ENCODE data around the gene NFASC. TPM values are rescaled to one million over a fixed set of nuclear protein-coding genes. Genes with fewer than 3 reads are reported as not detected.

NFASC gene
- total RNA-seq, 1 donor: 36.9 TPM

DNA sequence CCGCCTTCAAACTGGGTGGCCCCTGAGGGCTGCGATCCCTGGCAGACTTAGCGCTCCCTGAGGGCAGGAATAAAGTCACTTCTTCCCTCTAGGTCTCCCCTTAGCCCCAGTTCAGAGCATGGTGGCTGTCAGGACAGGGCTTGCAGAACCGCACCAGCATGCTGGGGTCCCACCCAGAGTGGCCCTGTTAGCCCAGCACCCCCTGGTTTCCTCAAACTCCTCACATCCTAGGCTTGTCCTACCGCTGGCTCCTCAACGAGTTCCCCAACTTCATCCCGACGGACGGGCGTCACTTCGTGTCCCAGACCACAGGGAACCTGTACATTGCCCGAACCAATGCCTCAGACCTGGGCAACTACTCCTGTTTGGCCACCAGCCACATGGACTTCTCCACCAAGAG, 188.2 kb downstream of the NFASC start:
- no peak overlapping the region for H2AFZ ChIP-seq (ENCODE audit: low read length)
- H3K79me2 ChIP-seq (ENCODE audit: insufficient read depth, low read length): no peaks in the 10 kb centered on the region
- H3K4me2 ChIP-seq (ENCODE audit: insufficient read depth, low read length): no peak overlapping the region
- no peak overlapping the region for H3K27ac ChIP-seq (ENCODE audit: low read depth, low read length)
- peak; percentile 68 for DNase-seq (ENCODE audit: insufficient read length, low spot score, missing footprints)
- no peaks in the 10 kb centered on the region for H3K36me3 ChIP-seq (ENCODE audit: insufficient read depth, low read length)
- peaks cover 5% of the 10 kb centered on the region for H3K27me3 ChIP-seq (ENCODE audit: insufficient read depth, low read length)
- H4K20me1 ChIP-seq (ENCODE audit: insufficient read depth, low read length): no peaks in the 10 kb centered on the region
- H3K9me3 ChIP-seq (ENCODE audit: low read depth, low read length): no peaks in the 10 kb centered on the region
- no peaks in the 10 kb centered on the region for H3K4me1 ChIP-seq (ENCODE audit: insufficient read depth, low read length)
- TF ChIP-seq, protein P1, sequence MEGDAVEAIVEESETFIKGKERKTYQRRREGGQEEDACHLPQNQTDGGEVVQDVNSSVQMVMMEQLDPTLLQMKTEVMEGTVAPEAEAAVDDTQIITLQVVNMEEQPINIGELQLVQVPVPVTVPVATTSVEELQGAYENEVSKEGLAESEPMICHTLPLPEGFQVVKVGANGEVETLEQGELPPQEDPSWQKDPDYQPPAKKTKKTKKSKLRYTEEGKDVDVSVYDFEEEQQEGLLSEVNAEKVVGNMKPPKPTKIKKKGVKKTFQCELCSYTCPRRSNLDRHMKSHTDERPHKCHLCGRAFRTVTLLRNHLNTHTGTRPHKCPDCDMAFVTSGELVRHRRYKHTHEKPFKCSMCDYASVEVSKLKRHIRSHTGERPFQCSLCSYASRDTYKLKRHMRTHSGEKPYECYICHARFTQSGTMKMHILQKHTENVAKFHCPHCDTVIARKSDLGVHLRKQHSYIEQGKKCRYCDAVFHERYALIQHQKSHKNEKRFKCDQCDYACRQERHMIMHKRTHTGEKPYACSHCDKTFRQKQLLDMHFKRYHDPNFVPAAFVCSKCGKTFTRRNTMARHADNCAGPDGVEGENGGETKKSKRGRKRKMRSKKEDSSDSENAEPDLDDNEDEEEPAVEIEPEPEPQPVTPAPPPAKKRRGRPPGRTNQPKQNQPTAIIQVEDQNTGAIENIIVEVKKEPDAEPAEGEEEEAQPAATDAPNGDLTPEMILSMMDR (IDR thresholded peaks at IDR 0.05; ENCODE audit: extremely low read depth, low read depth, low read length): no peak
- H3K4me3 ChIP-seq (ENCODE audit: insufficient read depth, low read length): no peak overlapping the region

GRCh38 chr1:205059660-205060059, 189.0 kb downstream of the NFASC start:
- no peaks in the 10 kb centered on the region for H3K36me3 ChIP-seq (ENCODE audit: insufficient read depth, low read length)
- no peak overlapping the region for H3K4me2 ChIP-seq (ENCODE audit: insufficient read depth, low read length)
- DNase-seq (ENCODE audit: insufficient read length, low spot score, missing footprints): peak; percentile 54
- no peaks in the 10 kb centered on the region for H3K79me2 ChIP-seq (ENCODE audit: insufficient read depth, low read length)
- peaks cover 5% of the 10 kb centered on the region for H3K27me3 ChIP-seq (ENCODE audit: insufficient read depth, low read length)
- H4K20me1 ChIP-seq (ENCODE audit: insufficient read depth, low read length): no peaks in the 10 kb centered on the region
- no peak overlapping the region for H2AFZ ChIP-seq (ENCODE audit: low read length)
- TF ChIP-seq, protein P1 (IDR thresholded peaks at IDR 0.05; ENCODE audit: extremely low read depth, low read depth, low read length): no peak
- no peaks in the 10 kb centered on the region for H3K9me3 ChIP-seq (ENCODE audit: low read depth, low read length)
- no peaks in the 10 kb centered on the region for H3K4me1 ChIP-seq (ENCODE audit: insufficient read depth, low read length)
- no peak overlapping the region for H3K27ac ChIP-seq (ENCODE audit: low read depth, low read length)
- no peak overlapping the region for H3K4me3 ChIP-seq (ENCODE audit: insufficient read depth, low read length)

GRCh38 chr1:205060746-205061145, 190.1 kb downstream of the NFASC start:
- Histone ChIP-seq H2AFZ (ENCODE audit: low read length) (no peak overlapping the region), H3K36me3 (ENCODE audit: insufficient read depth, low read length) (no peaks in the 10 kb centered on the region), H3K9me3 (ENCODE audit: low read depth, low read length) (no peaks in the 10 kb centered on the region), H3K27me3 (ENCODE audit: insufficient read depth, low read length) (peaks cover 5% of the 10 kb centered on the region), H3K79me2 (ENCODE audit: insufficient read depth, low read length) (no peaks in the 10 kb centered on the region), H4K20me1 (ENCODE audit: insufficient read depth, low read length) (no peaks in the 10 kb centered on the region), H3K4me2 (ENCODE audit: insufficient read depth, low read length) (no peak overlapping the region), H3K27ac (ENCODE audit: low read depth, low read length) (no peak overlapping the region), H3K4me1 (ENCODE audit: insufficient read depth, low read length) (no peaks in the 10 kb centered on the region), H3K4me3 (ENCODE audit: insufficient read depth, low read length) (no peak overlapping the region)
- peak; percentile 17 for DNase-seq (ENCODE audit: insufficient read length, low spot score, missing footprints)
- TF ChIP-seq, protein P1 (IDR thresholded peaks at IDR 0.05; ENCODE audit: extremely low read depth, low read depth, low read length): no peak

DNA sequence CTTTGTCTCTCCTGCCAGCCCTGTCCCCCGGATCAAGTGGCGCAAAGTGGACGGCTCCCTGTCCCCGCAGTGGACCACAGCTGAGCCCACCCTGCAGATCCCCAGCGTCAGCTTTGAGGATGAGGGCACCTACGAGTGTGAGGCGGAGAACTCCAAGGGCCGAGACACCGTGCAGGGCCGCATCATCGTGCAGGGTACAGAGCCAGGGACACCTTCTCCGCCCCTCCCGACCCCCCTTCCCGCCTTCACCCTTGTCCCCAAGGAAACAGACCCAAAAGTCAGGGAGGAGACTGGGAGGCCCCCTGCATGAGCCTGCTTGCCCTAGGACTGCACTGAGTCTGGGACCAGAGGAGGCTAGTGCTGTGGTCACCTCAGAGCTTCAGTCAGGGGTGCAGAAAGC, 190.6 kb downstream of the NFASC start:
- Histone ChIP-seq H3K36me3 (ENCODE audit: insufficient read depth, low read length) (no peaks in the 10 kb centered on the region), H3K4me3 (ENCODE audit: insufficient read depth, low read length) (no peak overlapping the region), H4K20me1 (ENCODE audit: insufficient read depth, low read length) (no peaks in the 10 kb centered on the region), H2AFZ (ENCODE audit: low read length) (peak overlapping the region; percentile 47), H3K9me3 (ENCODE audit: low read depth, low read length) (no peaks in the 10 kb centered on the region), H3K27ac (ENCODE audit: low read depth, low read length) (no peak overlapping the region), H3K4me2 (ENCODE audit: insufficient read depth, low read length) (no peak overlapping the region), H3K4me1 (ENCODE audit: insufficient read depth, low read length) (no peaks in the 10 kb centered on the region), H3K79me2 (ENCODE audit: insufficient read depth, low read length) (no peaks in the 10 kb centered on the region), H3K27me3 (ENCODE audit: insufficient read depth, low read length) (peaks cover 5% of the 10 kb centered on the region)
- TF ChIP-seq, protein P1 (IDR thresholded peaks at IDR 0.05; ENCODE audit: extremely low read depth, low read depth, low read length): no peak
- DNase-seq (ENCODE audit: insufficient read length, low spot score, missing footprints): no peak

All from osteoblast (primary cell).